ENCODE measurements around the gene DIPK1A.

- TF ChIP-seq, protein P1, sequence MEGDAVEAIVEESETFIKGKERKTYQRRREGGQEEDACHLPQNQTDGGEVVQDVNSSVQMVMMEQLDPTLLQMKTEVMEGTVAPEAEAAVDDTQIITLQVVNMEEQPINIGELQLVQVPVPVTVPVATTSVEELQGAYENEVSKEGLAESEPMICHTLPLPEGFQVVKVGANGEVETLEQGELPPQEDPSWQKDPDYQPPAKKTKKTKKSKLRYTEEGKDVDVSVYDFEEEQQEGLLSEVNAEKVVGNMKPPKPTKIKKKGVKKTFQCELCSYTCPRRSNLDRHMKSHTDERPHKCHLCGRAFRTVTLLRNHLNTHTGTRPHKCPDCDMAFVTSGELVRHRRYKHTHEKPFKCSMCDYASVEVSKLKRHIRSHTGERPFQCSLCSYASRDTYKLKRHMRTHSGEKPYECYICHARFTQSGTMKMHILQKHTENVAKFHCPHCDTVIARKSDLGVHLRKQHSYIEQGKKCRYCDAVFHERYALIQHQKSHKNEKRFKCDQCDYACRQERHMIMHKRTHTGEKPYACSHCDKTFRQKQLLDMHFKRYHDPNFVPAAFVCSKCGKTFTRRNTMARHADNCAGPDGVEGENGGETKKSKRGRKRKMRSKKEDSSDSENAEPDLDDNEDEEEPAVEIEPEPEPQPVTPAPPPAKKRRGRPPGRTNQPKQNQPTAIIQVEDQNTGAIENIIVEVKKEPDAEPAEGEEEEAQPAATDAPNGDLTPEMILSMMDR (IDR thresholded peaks at IDR 0.05; ENCODE audit: low read length), result no peak
- TF ChIP-seq EZH2 (IDR thresholded peaks at IDR 0.05; ENCODE audit: borderline replicate concordance, low read length), result no peak
Observed at GRCh38 chr1:92870591-92870990, 90.7 kb downstream of the DIPK1A start.
